Left hindlimb (tissue), 1 donor: ENCODE results near the gene ELMO3.

Experiments
- DNase-seq: peaks from one replicate; pipeline ENCODE4 v3.0.0-alpha.2; 2018

ELMO3 gene

DNA sequence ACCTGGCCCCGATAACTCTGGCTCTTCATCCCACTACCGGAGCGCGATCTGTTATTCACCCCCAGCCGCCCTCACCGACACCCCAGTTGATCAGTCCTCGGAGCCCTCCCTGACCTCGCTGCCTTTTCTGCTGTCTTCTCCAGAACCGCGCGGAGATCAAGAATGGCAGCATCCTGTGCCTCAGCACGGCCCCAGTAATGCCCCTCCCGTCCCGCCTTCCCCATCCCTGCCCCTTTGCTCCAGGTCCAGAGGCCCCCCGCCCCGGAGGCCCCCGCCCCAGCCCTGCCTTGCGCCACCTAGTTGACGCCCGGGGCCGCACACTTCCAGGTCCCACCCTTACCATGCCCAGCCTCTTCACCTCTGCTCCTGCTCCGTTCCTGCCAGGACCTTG lies 872 bp downstream of the ELMO3 start:
- no peak for DNase-seq

- no peak for DNase-seq
Measured at GRCh38 chr16:67200491-67200890, 1.6 kb downstream of the ELMO3 start.

DNA sequence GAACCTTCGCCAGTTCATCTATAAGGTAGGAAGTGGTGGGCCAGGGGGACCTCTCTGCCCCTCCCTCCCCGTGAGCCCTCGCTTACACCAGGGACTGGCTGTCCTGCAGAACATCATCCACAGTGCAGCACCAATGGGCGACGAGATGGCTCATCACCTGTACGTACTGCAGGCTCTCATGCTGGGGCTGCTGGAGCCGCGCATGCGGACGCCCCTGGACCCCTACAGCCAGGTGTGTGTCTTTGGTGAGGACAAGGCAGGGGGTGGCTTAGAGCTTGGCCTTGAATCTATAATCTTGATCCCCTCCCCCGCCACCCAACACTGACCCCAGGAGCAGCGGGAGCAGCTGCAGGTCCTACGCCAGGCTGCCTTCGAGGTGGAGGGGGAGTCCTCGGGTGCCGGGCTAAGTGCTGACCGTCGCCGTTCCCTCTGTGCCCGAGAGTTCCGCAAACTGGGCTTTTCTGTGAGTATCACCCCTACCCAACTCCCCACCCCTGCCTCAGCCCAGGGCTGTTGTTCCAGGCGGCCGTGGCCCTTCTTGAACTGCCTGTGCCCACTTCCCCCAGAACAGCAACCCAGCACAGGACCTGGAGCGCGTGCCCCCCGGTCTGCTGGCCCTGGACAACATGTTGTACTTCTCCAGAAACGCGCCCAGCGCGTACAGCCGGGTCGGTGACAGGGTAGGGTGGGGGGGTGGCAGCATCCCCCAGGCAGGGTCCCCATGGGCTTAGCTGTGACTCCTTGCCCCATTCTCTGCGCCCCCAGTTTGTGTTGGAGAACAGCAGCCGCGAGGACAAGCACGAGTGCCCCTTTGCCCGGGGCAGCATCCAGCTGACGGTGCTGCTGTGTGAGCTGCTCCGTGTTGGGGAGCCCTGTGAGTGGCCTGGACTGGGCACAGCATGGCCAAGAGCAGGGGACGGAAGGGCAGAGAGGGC lies 2.7 kb downstream of the ELMO3 start:
- DNase-seq, result no peak

DNA sequence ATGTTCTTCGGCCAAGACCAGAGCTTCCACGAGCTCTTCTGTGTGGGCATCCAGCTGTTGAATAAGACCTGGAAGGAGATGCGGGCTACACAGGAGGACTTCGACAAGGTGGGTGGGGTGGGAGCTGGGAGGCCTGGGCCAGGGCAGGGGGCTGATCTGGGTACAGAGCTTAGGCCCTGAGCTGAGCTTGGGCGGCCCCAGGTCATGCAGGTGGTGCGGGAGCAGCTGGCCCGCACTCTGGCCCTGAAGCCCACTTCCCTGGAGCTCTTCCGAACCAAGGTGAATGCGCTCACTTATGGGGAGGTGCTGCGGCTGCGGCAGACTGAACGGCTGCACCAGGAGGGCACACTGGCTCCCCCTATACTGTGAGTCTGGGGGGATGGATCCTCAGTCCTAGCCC lies 3.5 kb downstream of the ELMO3 start:
- DNase-seq, result no peak

DNA sequence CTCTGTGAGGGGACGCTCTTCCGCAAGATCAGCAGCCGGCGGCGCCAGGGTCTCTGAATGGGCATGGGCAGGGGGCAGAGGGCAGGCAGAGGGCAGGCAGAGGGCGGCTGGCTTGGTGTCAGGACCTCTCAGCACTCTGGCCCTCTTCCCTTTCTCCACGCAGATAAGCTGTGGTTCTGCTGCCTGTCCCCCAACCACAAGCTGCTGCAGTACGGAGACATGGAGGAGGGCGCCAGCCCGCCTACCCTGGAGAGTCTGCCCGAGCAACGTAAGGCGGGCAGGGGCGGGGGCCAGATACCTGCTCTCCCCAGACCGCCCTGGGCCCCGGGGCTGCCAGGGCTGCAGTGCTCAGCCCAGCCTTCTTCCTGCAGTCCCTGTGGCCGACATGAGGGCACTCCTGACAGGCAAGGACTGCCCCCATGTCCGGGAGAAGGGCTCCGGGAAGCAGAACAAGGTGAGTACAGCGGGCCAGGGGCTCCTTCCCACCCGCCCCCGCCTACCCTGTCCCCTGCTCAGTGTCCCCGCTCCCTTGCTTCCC lies 4.1 kb downstream of the ELMO3 start:
- DNase-seq, result no peak

DNA sequence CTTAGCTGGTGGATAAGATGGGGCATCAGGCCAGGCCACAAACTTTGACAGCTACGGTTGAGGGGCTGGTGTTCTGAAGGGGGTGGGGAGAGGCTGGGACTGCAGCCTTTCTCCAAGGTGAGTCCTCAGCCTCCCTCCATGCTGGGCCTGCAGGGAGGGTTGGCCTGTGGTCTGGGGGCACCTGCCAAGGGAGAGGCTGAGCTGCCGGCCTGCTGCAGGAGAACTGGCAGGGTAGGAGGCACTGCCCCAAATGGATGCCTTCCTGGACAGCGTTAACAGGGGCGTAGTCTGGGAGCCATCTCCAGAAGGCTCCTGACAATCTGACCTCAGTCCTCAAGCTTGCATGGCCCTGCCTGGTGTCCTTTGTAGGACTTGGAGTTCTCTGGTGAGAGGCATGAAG lies 5.1 kb downstream of the ELMO3 start:
- no peak for DNase-seq

DNA sequence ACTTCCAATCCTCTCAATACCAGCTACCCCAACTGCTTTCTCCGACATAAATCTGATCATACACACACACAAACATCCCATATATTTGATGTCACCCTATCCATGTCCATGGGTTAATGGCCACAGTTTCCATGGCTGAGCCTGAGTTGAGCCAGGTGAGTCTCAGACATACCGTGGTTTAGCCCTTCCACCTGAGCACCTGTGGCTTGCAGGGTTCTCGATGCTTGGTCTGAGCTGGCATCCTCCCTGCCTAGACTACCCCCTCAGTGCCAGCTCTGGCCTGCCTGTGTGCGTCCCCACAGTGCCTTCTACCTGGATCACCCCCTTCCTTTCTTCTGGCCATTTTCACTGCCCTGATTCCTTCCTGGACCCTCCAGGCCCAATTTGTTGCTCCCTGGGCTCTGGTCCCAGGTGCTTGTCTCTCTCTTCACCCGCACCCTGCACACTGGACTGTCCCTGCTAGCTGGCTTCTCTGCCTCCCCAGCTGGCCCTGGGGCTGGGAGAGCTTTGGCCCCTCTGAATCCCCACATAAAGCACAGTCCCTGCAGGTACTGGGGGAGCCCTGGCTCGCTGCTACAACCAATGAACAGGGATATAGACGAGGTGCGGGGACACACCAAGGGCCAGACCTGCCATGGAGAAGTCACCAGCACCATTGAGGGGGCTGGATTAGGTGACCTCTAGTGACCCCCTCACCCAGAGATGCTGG lies 7.4 kb downstream of the ELMO3 start:
- no peak for DNase-seq

DNA sequence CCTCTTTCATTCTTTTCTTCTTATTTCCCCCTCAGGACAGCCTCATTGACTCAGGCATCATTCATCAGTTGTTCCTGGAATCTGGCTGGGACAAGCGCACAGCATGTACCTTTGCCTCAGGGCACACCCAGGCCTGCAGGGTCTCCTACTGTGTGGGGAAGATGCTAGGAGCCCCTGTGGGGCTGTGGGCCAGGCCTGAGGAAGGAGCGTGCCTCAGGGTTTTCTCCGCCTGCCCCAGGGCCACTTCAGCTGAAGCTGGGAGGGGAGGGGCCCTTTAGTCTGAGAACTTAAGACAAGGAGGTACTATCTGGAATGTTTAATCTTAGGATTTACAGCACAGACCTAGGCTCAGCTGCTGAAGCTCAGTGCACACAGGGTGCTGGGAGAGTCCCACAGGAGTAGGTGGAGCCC lies 7.9 kb downstream of the ELMO3 start:
- no peak for DNase-seq

DNA sequence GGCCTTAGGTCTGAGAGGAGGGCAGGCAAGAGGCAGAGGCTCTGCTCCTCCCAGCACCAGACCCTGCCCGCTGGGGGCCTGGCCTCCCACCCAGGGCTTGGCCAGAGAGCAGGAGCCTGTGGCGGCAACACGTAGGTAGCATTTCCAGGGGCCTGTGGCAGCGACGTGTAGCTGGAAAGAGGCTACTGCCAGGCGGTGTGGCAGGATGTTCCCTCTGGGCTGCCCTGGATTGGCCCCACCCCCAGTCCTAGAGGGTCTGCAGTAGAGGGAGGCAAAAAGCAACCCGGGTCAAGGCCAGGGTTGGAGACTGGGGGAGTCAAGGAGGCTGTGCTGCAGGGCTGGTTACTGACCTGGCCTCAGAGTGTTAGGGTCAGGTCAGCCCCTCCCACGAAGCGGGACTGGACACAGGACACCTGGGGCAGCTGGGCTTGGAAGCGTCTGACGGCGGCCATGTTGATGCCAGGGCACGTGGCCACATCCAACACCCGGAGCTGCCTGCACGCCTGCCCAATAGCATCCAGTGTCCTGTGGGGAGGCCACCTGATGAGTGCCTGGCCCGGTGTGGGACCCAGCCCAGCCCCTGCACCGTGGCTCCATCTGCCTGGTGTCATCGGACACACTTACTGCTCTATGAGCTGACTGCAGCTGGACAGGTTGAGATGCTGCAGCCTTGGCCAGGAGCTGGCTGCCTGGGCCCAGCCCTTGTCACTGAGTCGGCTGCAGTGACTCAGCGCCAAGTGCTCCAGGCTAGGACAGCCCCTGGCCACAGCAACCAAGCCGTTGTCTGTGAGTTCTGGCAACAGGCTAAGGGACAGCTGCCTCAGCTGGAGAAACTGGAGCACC lies 8.5 kb downstream of the ELMO3 start:
- no peak for DNase-seq

DNA sequence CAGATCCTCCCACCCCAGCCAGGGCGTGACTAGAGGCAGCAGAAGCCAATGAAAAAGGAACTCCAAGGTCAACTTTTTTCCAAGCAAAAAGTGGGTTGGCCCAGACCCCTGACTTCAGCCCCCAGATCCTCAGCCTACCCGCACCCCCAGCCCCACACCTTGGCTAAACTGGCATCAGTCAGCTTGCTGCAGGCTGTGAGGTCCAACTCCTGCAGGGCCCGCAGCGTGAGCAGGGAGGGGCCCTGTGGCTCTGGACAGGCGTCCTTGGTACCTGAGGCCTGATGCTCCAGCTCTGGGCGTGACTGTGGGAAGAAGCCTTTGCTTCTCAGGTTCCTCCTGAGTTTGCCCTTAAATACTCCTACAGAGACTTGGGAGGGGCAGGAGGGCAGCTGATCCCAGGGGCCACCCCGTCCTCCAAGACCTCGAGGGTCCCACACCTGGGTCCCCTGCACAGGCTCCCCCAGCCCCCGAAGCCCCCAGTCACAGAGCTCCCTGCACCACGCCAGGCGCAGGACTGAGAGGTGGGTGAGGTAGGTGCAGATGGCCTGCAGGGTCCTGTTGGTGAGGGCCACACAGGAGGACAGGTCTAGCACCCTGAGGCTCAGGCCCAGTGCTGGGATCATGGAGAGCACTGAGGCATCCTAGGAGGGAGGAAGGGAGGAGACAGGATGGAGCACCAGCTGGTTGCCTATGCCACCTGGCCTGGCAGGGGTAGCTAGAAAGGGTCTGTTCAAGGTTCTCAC lies 9.4 kb downstream of the ELMO3 start:
- no peak for DNase-seq

DNA sequence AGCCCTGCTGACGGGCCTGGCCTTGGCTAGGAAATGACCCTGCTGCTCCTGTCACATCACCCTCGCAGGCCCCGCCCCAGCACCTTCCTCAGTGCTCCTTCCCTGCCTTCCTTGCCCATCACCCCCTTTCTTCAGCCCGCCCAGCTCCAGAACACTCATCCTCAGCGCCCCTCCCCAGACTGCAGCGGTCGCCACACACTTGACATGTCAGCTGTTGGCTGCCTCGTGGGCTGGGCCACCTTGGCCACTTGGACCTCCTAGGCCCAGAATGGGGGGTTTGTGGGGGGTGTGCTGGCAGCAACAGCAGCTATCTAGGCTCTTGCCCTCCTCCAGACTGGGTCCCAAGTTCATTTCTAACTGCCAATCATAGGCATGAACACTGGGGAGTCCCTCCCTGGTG lies 10.6 kb downstream of the ELMO3 start:
- no peak for DNase-seq

GRCh38 chr16:67210069-67210937 lies 11.4 kb downstream of the ELMO3 start:
- DNase-seq, result no peak

- DNase-seq, result no peak
Measured at GRCh38 chr16:67211674-67212073, 12.7 kb downstream of the ELMO3 start.

GRCh38 chr16:67212766-67213165 lies 13.8 kb downstream of the ELMO3 start:
- no peak for DNase-seq

GRCh38 chr16:67213197-67214019 lies 14.5 kb downstream of the ELMO3 start:
- DNase-seq, result no peak

GRCh38 chr16:67215706-67216105 lies 16.8 kb downstream of the ELMO3 start:
- no peak for DNase-seq

GRCh38 chr16:67216612-67217490 lies 17.9 kb downstream of the ELMO3 start:
- DNase-seq, result no peak

DNA sequence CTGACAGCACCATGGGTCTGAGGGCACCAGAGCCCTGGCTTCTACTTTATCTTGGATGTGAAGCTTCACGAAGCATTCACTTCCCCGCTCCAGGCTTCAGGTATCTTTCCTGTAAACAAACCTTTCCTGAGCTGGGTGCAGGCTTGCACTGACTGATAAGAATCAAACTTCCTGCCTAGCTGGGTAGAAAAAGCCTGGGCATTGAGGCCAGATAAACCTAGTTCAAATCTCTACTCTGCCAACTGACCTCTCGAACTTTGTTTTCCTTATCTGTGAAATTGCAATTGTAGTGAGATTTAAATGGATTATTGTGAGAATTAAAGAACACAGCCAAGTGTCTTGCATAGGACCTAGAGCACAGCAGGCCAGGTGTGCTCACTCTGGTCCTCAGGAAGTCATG lies 25.1 kb downstream of the ELMO3 start:
- DNase-seq, result no peak

- no peak for DNase-seq
Measured at GRCh38 chr16:67226295-67226803, 27.4 kb downstream of the ELMO3 start.
